CD14-positive monocyte (primary cell): ENCODE data around the gene MVP. TPM values are rescaled to one million over a fixed set of nuclear protein-coding genes. Genes with fewer than 3 reads are reported as not detected.

Source experiments
- DNase-seq, 3 donors: peaks; one replicate each; pipeline ENCODE4 v3.0.0-alpha.2; 2011 to 2022
- H2AFZ ChIP-seq: 2 replicates; pipeline ENCODE4 v1.6.0; 2012; ENCODE audit warnings: mild to moderate bottlenecking, low read depth, low read length, inconsistent platforms; ENCODE audit not compliant: insufficient read depth, poor library complexity, severe bottlenecking
- H3K27ac ChIP-seq, 2 donors: 1 replicate in 1 of 2; 2 replicates in 1 of 2; pipeline ENCODE4 v1.5.1; 2012 to 2013; ENCODE audit warnings: low read length in 2 of 2, control low read depth in 1 of 2, inconsistent platforms in 1 of 2, low read depth in 1 of 2, mild to moderate bottlenecking in 1 of 2
- H3K27me3 ChIP-seq, 2 donors: one replicate each; pipeline versions ENCODE4 v1.6.0 to v1.6.1; 2011 to 2013; ENCODE audit warnings: low read length in 2 of 2; ENCODE audit not compliant: control insufficient read depth in 2 of 2, insufficient read depth in 2 of 2
- H3K36me3 ChIP-seq, 2 donors: replicated peaks in 1 of 2; 1 replicate in 1 of 2; 2 replicates in 1 of 2; pipeline versions ENCODE4 v1.5.1 to v1.6.1; 2012 to 2013; ENCODE audit warnings: low read length in 2 of 2, control low read depth in 1 of 2, inconsistent platforms in 1 of 2, mild to moderate bottlenecking in 1 of 2; ENCODE audit not compliant: insufficient read depth in 2 of 2, control insufficient read depth in 1 of 2
- H3K4me1 ChIP-seq, 2 donors: 1 replicate in 1 of 2; 2 replicates in 1 of 2; pipeline versions ENCODE4 v1.5.1 to v1.6.1; 2012 to 2013; ENCODE audit warnings: low read length in 2 of 2, control low read depth in 1 of 2, inconsistent platforms in 1 of 2, mild to moderate bottlenecking in 1 of 2, moderate library complexity in 1 of 2; ENCODE audit not compliant: insufficient read depth in 2 of 2, control insufficient read depth in 1 of 2
- H3K4me2 ChIP-seq: replicated peaks from 2 replicates; pipeline ENCODE3; 2012; ENCODE audit warnings: low read length, moderate library complexity, mild to moderate bottlenecking; ENCODE audit not compliant: poor library complexity, severe bottlenecking; ENCODE audit errors: extremely low read depth
- H3K4me3 ChIP-seq, 3 experiments: fragments of 200-600 bp in 1 of 3; sonication (generic) in 1 of 3; replicated peaks in 1 of 3; 1 replicate in 2 of 3; 2 replicates in 1 of 3; pipeline ENCODE4 v1.5.1; 2011 to 2013; ENCODE audit warnings: low read length in 3 of 3, mild to moderate bottlenecking in 3 of 3, control low read depth in 2 of 3, low read depth in 2 of 3, inconsistent platforms in 1 of 3, moderate library complexity in 1 of 3
- H3K79me2 ChIP-seq: 2 replicates; pipeline ENCODE4 v1.6.0; 2012; ENCODE audit warnings: mild to moderate bottlenecking, control low read depth, inconsistent platforms, low read length, moderate library complexity; ENCODE audit not compliant: insufficient read depth
- H3K9ac ChIP-seq: 2 replicates; pipeline ENCODE4 v1.6.0; 2017; ENCODE audit warnings: low read length, mild to moderate bottlenecking; ENCODE audit not compliant: insufficient read depth, poor library complexity, severe bottlenecking
- H3K9me3 ChIP-seq, 2 donors: replicated peaks in 1 of 2; 1 replicate in 1 of 2; 2 replicates in 1 of 2; pipeline versions ENCODE4 v1.5.1 to v1.6.1; 2012 to 2013; ENCODE audit warnings: low read length in 2 of 2, control low read depth in 1 of 2; ENCODE audit not compliant: control insufficient read depth in 1 of 2, insufficient read depth in 1 of 2
- H4K20me1 ChIP-seq: 2 replicates; pipeline ENCODE4 v1.6.0; 2012; ENCODE audit warnings: mild to moderate bottlenecking, low read length, control low read depth, moderate library complexity; ENCODE audit not compliant: insufficient read depth
- H3K27ac Mint-ChIP-seq, 7 donors: one replicate each; pipeline ENCODE4 v1.8.0; 2020; ENCODE audit warnings: mild to moderate bottlenecking in 7 of 7, mixed read lengths in 7 of 7, moderate library complexity in 6 of 7, inconsistent platforms in 2 of 7
- H3K27me3 Mint-ChIP-seq, 3 donors: one replicate each; pipeline ENCODE4 v1.8.0; 2021 to 2022; ENCODE audit warnings: low read depth in 3 of 3, mild to moderate bottlenecking in 3 of 3, mixed read lengths in 3 of 3, moderate library complexity in 3 of 3, inconsistent platforms in 1 of 3
- H3K36me3 Mint-ChIP-seq, 2 donors: one replicate each; pipeline ENCODE4 v1.8.0; 2020; ENCODE audit warnings: mixed read lengths in 2 of 2, inconsistent platforms in 1 of 2, mild to moderate bottlenecking in 1 of 2
- H3K4me1 Mint-ChIP-seq: one replicate; pipeline ENCODE4 v1.8.0; 2020; ENCODE audit warnings: mild to moderate bottlenecking, mixed read lengths
- H3K4me3 Mint-ChIP-seq, 2 donors: one replicate each; pipeline ENCODE4 v1.8.0; 2020; ENCODE audit warnings: mild to moderate bottlenecking in 2 of 2, mixed read lengths in 2 of 2, moderate library complexity in 1 of 2
- H3K9me3 Mint-ChIP-seq, 7 donors: one replicate each; pipeline ENCODE4 v1.8.0; 2020 to 2022; ENCODE audit warnings: mixed read lengths in 7 of 7, mild to moderate bottlenecking in 6 of 7, moderate library complexity in 6 of 7, inconsistent platforms in 2 of 7
- CTCF ChIP-seq: fragments of 200-600 bp; IDR thresholded peaks from one replicate; pipeline ENCODE4 v1.8.0; 2022; ENCODE audit warnings: antibody characterized with exemption, mild to moderate bottlenecking
- WGBS: methylation state at CpG from one replicate; pipeline ENCODE4 v1.1.5; 2013; ENCODE audit warnings: missing lambda C conversion rate; ENCODE audit not compliant: insufficient coverage; 5-methylcytosine and 5-hydroxymethylcytosine counted together
- intact Hi-C, 2 donors: fragments of 100-400 bp; cut with micrococcal nuclease; formaldehyde crosslinking; loops; one replicate each; pipeline versions ENCODE4 v1.15.0 to v1.15.1; 2023
- polyA plus RNA-seq, 3 donors: library from polyadenylated mRNA; depleted of rRNA in 1 of 3; unstranded in 2 of 3; stranded (reverse) in 1 of 3; fragments of 300-500 nt in 2 of 3; fragments of >200 nt in 1 of 3; fragmentation: Illumina TruSeq in 2 of 3; gene quantifications; 1 replicate in 2 of 3; 2 replicates in 1 of 3; pipeline ENCODE4 v1.2.3, GENCODE V29; 2012 to 2021

MVP gene
- polyA plus RNA-seq, 3 donors: 146 to 274 (median 185) TPM

DNA sequence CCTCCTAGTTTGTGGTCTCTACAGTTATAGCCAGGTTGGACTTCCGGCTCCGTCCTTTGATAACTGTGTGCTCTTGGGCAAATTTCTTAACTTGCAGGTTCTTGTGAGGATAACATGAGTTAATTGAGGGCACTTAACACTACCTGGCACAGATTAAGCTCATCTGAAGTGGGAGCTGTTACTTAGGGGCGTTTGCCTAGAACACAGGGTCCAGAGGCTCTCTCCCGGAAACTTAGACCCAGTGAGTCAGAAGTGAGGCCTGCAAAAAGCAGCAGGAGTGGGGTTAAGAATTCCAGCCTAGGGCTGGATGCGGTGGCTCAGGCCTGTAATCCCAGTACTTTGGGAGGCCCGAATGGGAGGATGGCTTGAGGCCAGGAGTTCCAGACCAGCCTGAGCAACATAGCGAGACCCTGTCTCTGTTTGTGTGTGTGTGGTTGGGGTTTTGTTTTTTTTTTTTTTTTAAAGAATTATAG lies 1.4 kb downstream of the MVP start:
- intact Hi-C loops: loop anchor here in 1 of 2 donors (5.0 kb wide), 1 partner anchor 41 kb away; the partner anchor contains the start of gene CDIPT
- DNase-seq: no peak
- Histone ChIP-seq H3K27me3 (no peaks in the 10 kb centered on the region), H3K79me2 (peaks cover 94% of the 10 kb centered on the region), H3K9me3 (no peaks in the 10 kb centered on the region), H3K36me3 (peaks cover 16 to 35% of the 10 kb centered on the region in 2 donors), H3K27ac (peak overlapping the region; percentile 44 to 88), H2AFZ (no peak overlapping the region), H3K4me1 (peaks cover 50 to 57% of the 10 kb centered on the region in 2 donors), H3K4me2 (peak overlapping the region; percentile 97), H4K20me1 (peaks cover 87% of the 10 kb centered on the region), H3K4me3 (peak overlapping the region; percentile 69 to 99 (median 80)), H3K9ac (peak overlapping the region; percentile 66)
- Mint-ChIP-seq H3K27ac (peak overlapping the region in 6 of 7 donors; percentile 90 to 96 (median 92)), H3K4me1 (peaks cover 67% of the 10 kb centered on the region), H3K4me3 (peak overlapping the region; percentile 96 to 98), H3K36me3 (peaks cover 25 to 43% of the 10 kb centered on the region in 2 donors), H3K27me3 (peaks cover 0 to 1% (median 0%) of the 10 kb centered on the region in 3 donors), H3K9me3 (peaks cover 0 to 1% (median 0%) of the 10 kb centered on the region in 7 donors)
- no peak for TF ChIP-seq CTCF
- 74% methylated on average over 7 of the region's 7 CpGs for WGBS

DNA sequence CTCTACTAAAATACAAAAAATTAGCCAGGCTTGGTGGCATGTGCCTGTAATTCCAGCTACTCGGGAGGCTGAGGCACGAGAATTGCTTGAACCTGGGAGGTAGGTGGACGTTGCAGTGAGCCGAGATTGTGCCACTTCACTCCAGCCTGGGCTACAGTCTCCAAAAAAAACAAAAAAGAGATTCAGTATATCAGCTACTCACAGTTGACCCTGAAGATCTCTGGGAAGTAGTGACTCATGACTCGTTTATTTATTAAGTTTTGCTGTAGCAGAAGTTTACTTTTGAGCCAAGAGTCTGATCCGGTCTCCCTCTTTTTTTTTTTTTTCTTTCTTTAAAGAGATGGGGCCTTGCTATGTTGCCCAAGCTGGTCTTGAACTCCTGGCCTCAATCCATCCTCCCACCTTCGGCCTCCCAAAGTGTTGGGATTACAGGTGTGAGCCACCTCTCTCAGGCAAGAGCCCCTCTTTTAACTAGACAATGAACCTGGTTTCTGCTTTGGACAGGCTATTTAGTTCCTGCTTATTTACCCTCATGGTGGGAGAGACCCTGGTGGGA lies 4.4 kb downstream of the MVP start:
- no peak overlapping the region for H3K4me3 Mint-ChIP-seq
- Histone ChIP-seq H3K4me3 (no peak overlapping the region), H2AFZ (no peak overlapping the region), H3K9ac (no peak overlapping the region), H4K20me1 (peaks cover 100% of the 10 kb centered on the region), H3K9me3 (no peaks in the 10 kb centered on the region), H3K4me1 (peaks cover 30 to 32% of the 10 kb centered on the region in 2 donors), H3K36me3 (peaks cover 6 to 25% of the 10 kb centered on the region in 2 donors), H3K27me3 (no peaks in the 10 kb centered on the region), H3K79me2 (peaks cover 92% of the 10 kb centered on the region), H3K27ac (no peak overlapping the region), H3K4me2 (no peak overlapping the region)
- H3K36me3 Mint-ChIP-seq: peaks cover 15 to 32% of the 10 kb centered on the region in 2 donors
- H3K4me1 Mint-ChIP-seq: peaks cover 47% of the 10 kb centered on the region
- H3K9me3 Mint-ChIP-seq: no peaks in the 10 kb centered on the region
- no peak for DNase-seq
- H3K27ac Mint-ChIP-seq: no peak overlapping the region
- no CpG with 5 or more reads among the region's 7 CpGs for WGBS
- intact Hi-C loops: loop anchor here in 1 of 2 donors (5.0 kb wide), 1 partner anchor 38 kb away; the partner anchor contains the start of gene CDIPT
- no peak for TF ChIP-seq CTCF
- H3K27me3 Mint-ChIP-seq: no peaks in the 10 kb centered on the region
